MCF 10A (cell line): ENCODE measurements around the gene SCYGR1. TPM values are rescaled to one million over a fixed set of nuclear protein-coding genes. Genes with fewer than 3 reads are reported as not detected.

Experiments
- BruUV-seq: library from RNA; stranded (reverse); fragments of 400-500 nt; replicated peaks from 2 replicates; lab custom pipeline; 2021; lab: Mats Ljungman, UMichigan
- CTCF ChIA-PET: fragments of 300-600 bp; sonication (Branson Sonifier 250); formaldehyde crosslinking; extraction: SDS; loops from one replicate; lab custom pipeline; 2021; ENCODE audit warnings: antibody characterized with exemption, inconsistent platforms; lab: Yijun Ruan, JAX
- POLR2A ChIA-PET: fragments of 300-600, 350-650 bp; sonication (Branson Sonifier 250); formaldehyde crosslinking; extraction: SDS; loops from one replicate; lab custom pipeline; 2020; ENCODE audit warnings: antibody characterized with exemption, inconsistent platforms; lab: Yijun Ruan, JAX
- DNase-seq: peaks from one replicate; pipeline ENCODE4 v3.0.0-alpha.2; 2018; ENCODE audit not compliant: unreplicated experiment
- H3K27ac Mint-ChIP-seq: one replicate; pipeline ENCODE4 v1.8.0; 2022; ENCODE audit warnings: mild to moderate bottlenecking, low read depth, mixed read lengths; ENCODE audit not compliant: unreplicated experiment
- H3K27me3 Mint-ChIP-seq: one replicate; pipeline ENCODE4 v1.8.0; 2022; ENCODE audit warnings: mixed read lengths; ENCODE audit not compliant: insufficient read depth, unreplicated experiment
- H3K36me3 Mint-ChIP-seq: one replicate; pipeline ENCODE4 v1.8.0; 2022; ENCODE audit warnings: mild to moderate bottlenecking, moderate library complexity, mixed read lengths; ENCODE audit not compliant: insufficient read depth, unreplicated experiment
- H3K4me1 Mint-ChIP-seq: one replicate; pipeline ENCODE4 v1.8.0; 2022; ENCODE audit warnings: mixed read lengths; ENCODE audit not compliant: insufficient read depth, unreplicated experiment
- H3K4me3 Mint-ChIP-seq: one replicate; pipeline ENCODE4 v1.8.0; 2022; ENCODE audit warnings: mild to moderate bottlenecking, moderate library complexity, mixed read lengths; ENCODE audit not compliant: unreplicated experiment
- H3K9me3 Mint-ChIP-seq: one replicate; pipeline ENCODE4 v1.8.0; 2022; ENCODE audit warnings: mixed read lengths; ENCODE audit not compliant: unreplicated experiment
- intact Hi-C: fragments of 100-400 bp; cut with micrococcal nuclease; formaldehyde crosslinking; loops from 2 replicates; pipeline ENCODE4 v1.14.1; 2022
- total RNA-seq: library from RNA; stranded (reverse); gene quantifications from 2 replicates; pipeline ENCODE4 v1.2.3, GENCODE V29; 2022
- TF ChIP-seq, protein P1 (sequence below): fragments of 200-600 bp; IDR thresholded peaks from one replicate; pipeline ENCODE4 v1.8.0; 2022; ENCODE audit warnings: antibody characterized with exemption, mild to moderate bottlenecking; ENCODE audit not compliant: unreplicated experiment

SCYGR1 gene
- total RNA-seq, 1 experiment from 2014 or later, result not detected

DNA sequence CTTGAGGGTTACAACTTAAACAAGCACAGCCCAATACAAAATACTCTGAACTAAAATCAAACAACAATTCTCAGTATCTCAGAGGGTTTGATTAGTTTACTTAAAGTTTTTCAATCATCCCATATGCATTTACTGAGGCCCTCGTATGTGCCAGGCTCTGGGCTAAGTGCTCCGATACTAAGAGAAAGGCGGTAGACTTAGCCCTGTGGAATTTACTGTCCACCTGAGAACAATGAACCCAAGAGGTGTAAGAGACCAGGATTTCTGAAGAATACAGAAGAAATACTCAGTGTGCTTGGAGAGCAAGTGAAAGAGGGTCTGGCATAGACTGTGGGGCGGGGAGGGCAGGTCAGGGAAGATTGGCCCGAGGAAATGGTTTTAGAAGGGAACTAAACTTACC lies 25.1 kb upstream of the SCYGR1 start:
- Mint-ChIP-seq H3K27ac (peak overlapping the region; percentile 86), H3K4me3 (no peak overlapping the region), H3K27me3 (no peaks in the 10 kb centered on the region), H3K4me1 (peaks cover 46% of the 10 kb centered on the region), H3K36me3 (peaks cover 1% of the 10 kb centered on the region), H3K9me3 (no peaks in the 10 kb centered on the region)
- ChIA-PET CTCF (interaction anchor here (0.9 to 1.5 kb wide), 2 partner anchors 56 to 58 kb away, joined by 4 read pairs; no protein-coding TSS in a partner anchor), POLR2A (interaction anchor here (0.8 to 1.1 kb wide), 2 partner anchors 54 to 59 kb away, joined by 3 to 5 read pairs; partner anchors contain the start of gene AGFG1)
- DNase-seq, result no peak
- BruUV-seq, result no TSS peak
- TF ChIP-seq, protein P1, sequence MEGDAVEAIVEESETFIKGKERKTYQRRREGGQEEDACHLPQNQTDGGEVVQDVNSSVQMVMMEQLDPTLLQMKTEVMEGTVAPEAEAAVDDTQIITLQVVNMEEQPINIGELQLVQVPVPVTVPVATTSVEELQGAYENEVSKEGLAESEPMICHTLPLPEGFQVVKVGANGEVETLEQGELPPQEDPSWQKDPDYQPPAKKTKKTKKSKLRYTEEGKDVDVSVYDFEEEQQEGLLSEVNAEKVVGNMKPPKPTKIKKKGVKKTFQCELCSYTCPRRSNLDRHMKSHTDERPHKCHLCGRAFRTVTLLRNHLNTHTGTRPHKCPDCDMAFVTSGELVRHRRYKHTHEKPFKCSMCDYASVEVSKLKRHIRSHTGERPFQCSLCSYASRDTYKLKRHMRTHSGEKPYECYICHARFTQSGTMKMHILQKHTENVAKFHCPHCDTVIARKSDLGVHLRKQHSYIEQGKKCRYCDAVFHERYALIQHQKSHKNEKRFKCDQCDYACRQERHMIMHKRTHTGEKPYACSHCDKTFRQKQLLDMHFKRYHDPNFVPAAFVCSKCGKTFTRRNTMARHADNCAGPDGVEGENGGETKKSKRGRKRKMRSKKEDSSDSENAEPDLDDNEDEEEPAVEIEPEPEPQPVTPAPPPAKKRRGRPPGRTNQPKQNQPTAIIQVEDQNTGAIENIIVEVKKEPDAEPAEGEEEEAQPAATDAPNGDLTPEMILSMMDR, result no peak
- intact Hi-C loops, result no loop called here

GRCh38 chr2:227411990-227412350 lies 24.2 kb upstream of the SCYGR1 start:
- no peaks in the 10 kb centered on the region for H3K9me3 Mint-ChIP-seq
- no peaks in the 10 kb centered on the region for H3K27me3 Mint-ChIP-seq
- no peak overlapping the region for H3K4me3 Mint-ChIP-seq
- H3K36me3 Mint-ChIP-seq, result no peaks in the 10 kb centered on the region
- intact Hi-C loops, result no loop called here
- TF ChIP-seq, protein P1, result no peak
- H3K4me1 Mint-ChIP-seq, result peaks cover 55% of the 10 kb centered on the region
- CTCF ChIA-PET, result interaction anchor here (0.7 to 1.5 kb wide), 3 partner anchors 57 to 84 kb away, joined by 4 read pairs; no protein-coding TSS in a partner anchor
- DNase-seq, result peak; percentile 81
- no TSS peak for BruUV-seq
- POLR2A ChIA-PET, result no interaction called here
- peak overlapping the region; percentile 86 for H3K27ac Mint-ChIP-seq

GRCh38 chr2:227411320-227411989 lies 23.7 kb upstream of the SCYGR1 start:
- no TSS peak for BruUV-seq
- Mint-ChIP-seq H3K27me3 (no peaks in the 10 kb centered on the region), H3K4me1 (peaks cover 61% of the 10 kb centered on the region), H3K27ac (peak overlapping the region; percentile 52), H3K9me3 (no peaks in the 10 kb centered on the region), H3K36me3 (no peaks in the 10 kb centered on the region), H3K4me3 (no peak overlapping the region)
- ChIA-PET CTCF (interaction anchor here (0.6 to 1.5 kb wide), 5 partner anchors 53 to 689 kb away, joined by 3 to 4 read pairs (median 4); no protein-coding TSS in a partner anchor), POLR2A (interaction anchor here (0.7 to 1.4 kb wide), 4 partner anchors 37 to 109 kb away, joined by 3 to 4 read pairs (median 3); no protein-coding TSS in a partner anchor)
- DNase-seq, result peak; percentile 95
- TF ChIP-seq, protein P1, result no peak
- intact Hi-C loops, result no loop called here

DNA sequence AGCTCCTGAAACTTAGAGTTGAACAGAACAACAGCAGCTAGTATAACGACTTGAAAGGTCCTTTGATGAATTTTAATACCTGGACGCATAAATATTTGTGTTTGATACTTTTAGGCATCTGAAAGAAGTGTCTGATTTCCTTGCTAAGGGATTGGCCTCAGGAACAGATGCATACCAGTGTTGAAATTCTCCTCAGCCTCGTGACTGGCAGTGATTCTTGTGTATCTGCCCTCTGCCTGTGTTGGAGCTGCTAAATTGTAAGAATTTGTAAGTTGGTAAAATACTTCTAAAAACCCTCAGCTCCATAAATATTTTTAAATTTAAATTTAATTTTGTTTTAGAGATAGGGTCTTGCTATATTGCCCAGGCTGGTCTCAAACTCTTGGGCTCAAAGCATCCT lies 22.4 kb upstream of the SCYGR1 start:
- peak; percentile 50 for DNase-seq
- BruUV-seq, result no TSS peak
- intact Hi-C loops, result no loop called here
- TF ChIP-seq, protein P1, result no peak
- no peaks in the 10 kb centered on the region for H3K27me3 Mint-ChIP-seq
- no peaks in the 10 kb centered on the region for H3K36me3 Mint-ChIP-seq
- H3K4me1 Mint-ChIP-seq, result peaks cover 62% of the 10 kb centered on the region
- H3K27ac Mint-ChIP-seq, result no peak overlapping the region
- ChIA-PET CTCF (interaction anchor here (0.6 to 1.5 kb wide), 7 partner anchors 9 to 1866 kb away, joined by 3 to 7 read pairs (median 3); partner anchors contain the start of gene AGFG1), POLR2A (interaction anchor here (1.0 to 1.4 kb wide), 3 partner anchors 55 to 110 kb away, joined by 3 to 5 read pairs (median 3); no protein-coding TSS in a partner anchor)
- no peak overlapping the region for H3K4me3 Mint-ChIP-seq
- H3K9me3 Mint-ChIP-seq, result no peaks in the 10 kb centered on the region
